GM12891 (cell line): ENCODE data around the gene HIC1. TPM values are rescaled to one million over a fixed set of nuclear protein-coding genes. Genes with fewer than 3 reads are reported as not detected.
A peak's percentile ranks its signal among the peaks of the same experiment; 100 is the strongest.
"Not testable (repeated sequence)": the region's sequence is repeated elsewhere in the genome, so short reads cannot be mapped to it uniquely, and the experiment has no call there.

Source experiments
- DNase-seq: peaks from one replicate; pipeline ENCODE4 v3.0.0; 2011; ENCODE audit warnings: low spot score; ENCODE audit not compliant: insufficient read length
- FAIRE-seq: peaks from 2 replicates; lab custom pipeline; 2011; peaks lifted over from hg19 to GRCh38; lab: Jason Lieb, UNC
- PAX5 ChIP-seq: IDR thresholded peaks from 2 replicates; pipeline ENCODE4 v1.6.1; 2011; ENCODE audit warnings: low read length, moderate library complexity, mild to moderate bottlenecking; ENCODE audit not compliant: insufficient read depth, severe bottlenecking
- POLR2A ChIP-seq: IDR thresholded peaks from 2 replicates; pipeline ENCODE4 v1.6.1; 2011; ENCODE audit warnings: low read depth, low read length, control low read depth
- POLR2AphosphoS5 ChIP-seq: IDR thresholded peaks from 2 replicates; pipeline ENCODE4 v1.6.1; 2011; ENCODE audit warnings: low read depth, low read length, control low read depth
- POU2F2 ChIP-seq: IDR thresholded peaks from 2 replicates; pipeline ENCODE4 v1.6.1; 2011; ENCODE audit warnings: low read depth, mild to moderate bottlenecking, control low read depth, low read length, moderate library complexity
- SPI1 ChIP-seq: IDR thresholded peaks from 2 replicates; pipeline ENCODE4 v1.6.1; 2011; ENCODE audit warnings: low read depth, low read length, control low read depth
- TAF1 ChIP-seq: IDR thresholded peaks from 2 replicates; pipeline ENCODE4 v1.6.1; 2011; ENCODE audit warnings: low read depth, low read length, control low read depth
- polyA plus RNA-seq: library from polyadenylated mRNA; unstranded; fragments of >200 nt; gene quantifications from one replicate; pipeline ENCODE4 v1.2.1, GENCODE V29; 2012; ENCODE audit warnings: low read depth, missing spikeins, inconsistent platforms; ENCODE audit not compliant: missing spikeins

HIC1 gene, protein sequence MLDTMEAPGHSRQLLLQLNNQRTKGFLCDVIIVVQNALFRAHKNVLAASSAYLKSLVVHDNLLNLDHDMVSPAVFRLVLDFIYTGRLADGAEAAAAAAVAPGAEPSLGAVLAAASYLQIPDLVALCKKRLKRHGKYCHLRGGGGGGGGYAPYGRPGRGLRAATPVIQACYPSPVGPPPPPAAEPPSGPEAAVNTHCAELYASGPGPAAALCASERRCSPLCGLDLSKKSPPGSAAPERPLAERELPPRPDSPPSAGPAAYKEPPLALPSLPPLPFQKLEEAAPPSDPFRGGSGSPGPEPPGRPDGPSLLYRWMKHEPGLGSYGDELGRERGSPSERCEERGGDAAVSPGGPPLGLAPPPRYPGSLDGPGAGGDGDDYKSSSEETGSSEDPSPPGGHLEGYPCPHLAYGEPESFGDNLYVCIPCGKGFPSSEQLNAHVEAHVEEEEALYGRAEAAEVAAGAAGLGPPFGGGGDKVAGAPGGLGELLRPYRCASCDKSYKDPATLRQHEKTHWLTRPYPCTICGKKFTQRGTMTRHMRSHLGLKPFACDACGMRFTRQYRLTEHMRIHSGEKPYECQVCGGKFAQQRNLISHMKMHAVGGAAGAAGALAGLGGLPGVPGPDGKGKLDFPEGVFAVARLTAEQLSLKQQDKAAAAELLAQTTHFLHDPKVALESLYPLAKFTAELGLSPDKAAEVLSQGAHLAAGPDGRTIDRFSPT
- 47.4 TPM for polyA plus RNA-seq

- DNase-seq (peak; percentile 82), FAIRE-seq (peak; percentile 97)
- no peak for TF ChIP-seq TAF1
- TF ChIP-seq SPI1: no peak
- peak; percentile 43; the same call in 1 of the 2 replicates for TF ChIP-seq POU2F2
- TF ChIP-seq POLR2A: peak; percentile 74
- TF ChIP-seq PAX5: peak; percentile 38
- peak; percentile 86 for TF ChIP-seq POLR2AphosphoS5
Observed at GRCh38 chr17:2054512-2055291, at the start of gene HIC1. HIC1 (plus strand) TSS chr17:2055103; CDS start chr17:2056691, 1,588 bp downstream.

GRCh38 chr17:2008332-2009126 is 46.4 kb upstream of the HIC1 start:
- TF ChIP-seq PAX5 (no peak), POLR2AphosphoS5 (no peak), POLR2A (no peak), SPI1 (no peak), TAF1 (no peak), POU2F2 (no peak)
- FAIRE-seq: no peak
- no peak for DNase-seq

DNA sequence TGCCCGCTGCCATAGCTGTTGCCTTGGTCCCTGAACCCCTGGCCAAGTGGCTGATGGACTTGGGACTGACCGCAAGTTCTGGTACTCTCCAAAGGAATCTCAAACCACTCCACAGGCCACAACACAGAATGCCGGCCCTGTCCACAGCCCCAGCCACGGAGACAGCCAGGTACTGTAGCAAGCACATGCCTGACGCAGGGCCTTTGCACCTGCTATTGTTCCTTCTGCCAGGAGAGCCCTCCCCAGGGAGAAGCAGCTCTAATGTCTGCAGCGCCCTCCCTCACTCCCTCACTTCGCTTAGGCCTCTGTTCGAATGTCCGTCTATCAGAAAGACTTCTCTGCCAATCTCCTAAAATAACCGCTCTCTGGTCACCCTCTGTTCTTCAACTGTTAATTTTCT is 45.2 kb upstream of the HIC1 start:
- no peak for TF ChIP-seq TAF1
- TF ChIP-seq POLR2A: no peak
- no peak for TF ChIP-seq PAX5
- TF ChIP-seq POU2F2: no peak
- TF ChIP-seq POLR2AphosphoS5: no peak
- TF ChIP-seq SPI1: no peak
- FAIRE-seq (no peak), DNase-seq (no peak)

GRCh38 chr17:2011411-2012371 is 43.2 kb upstream of the HIC1 start:
- TF ChIP-seq POU2F2 (no peak), SPI1 (no peak), PAX5 (no peak), TAF1 (no peak), POLR2AphosphoS5 (no peak), POLR2A (no peak)
- FAIRE-seq (no peak), DNase-seq (no peak)

DNA sequence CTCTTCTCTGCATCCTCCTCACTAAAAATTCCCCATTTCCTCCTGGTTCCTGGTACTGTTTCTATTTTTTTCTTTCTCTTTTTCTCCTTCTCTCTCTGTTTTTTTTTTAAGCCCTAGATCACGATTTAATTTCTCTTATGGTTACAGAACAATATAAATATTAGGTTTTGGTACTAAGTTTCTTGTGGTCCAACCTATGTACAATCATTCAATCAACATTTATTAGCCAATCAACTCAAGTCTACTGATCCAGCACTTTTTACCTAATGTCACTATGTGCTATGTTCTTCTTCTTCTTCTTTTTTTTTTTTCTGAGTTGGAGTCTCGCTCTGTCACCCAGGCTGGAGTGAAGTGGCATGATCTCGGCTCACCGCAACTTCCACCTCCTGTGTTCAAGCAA is 42.4 kb upstream of the HIC1 start:
- DNase-seq (no peak), FAIRE-seq (no peak)
- no peak for TF ChIP-seq POLR2AphosphoS5
- TF ChIP-seq TAF1: no peak
- no peak for TF ChIP-seq SPI1
- no peak for TF ChIP-seq POLR2A
- TF ChIP-seq PAX5: no peak
- no peak for TF ChIP-seq POU2F2

DNA sequence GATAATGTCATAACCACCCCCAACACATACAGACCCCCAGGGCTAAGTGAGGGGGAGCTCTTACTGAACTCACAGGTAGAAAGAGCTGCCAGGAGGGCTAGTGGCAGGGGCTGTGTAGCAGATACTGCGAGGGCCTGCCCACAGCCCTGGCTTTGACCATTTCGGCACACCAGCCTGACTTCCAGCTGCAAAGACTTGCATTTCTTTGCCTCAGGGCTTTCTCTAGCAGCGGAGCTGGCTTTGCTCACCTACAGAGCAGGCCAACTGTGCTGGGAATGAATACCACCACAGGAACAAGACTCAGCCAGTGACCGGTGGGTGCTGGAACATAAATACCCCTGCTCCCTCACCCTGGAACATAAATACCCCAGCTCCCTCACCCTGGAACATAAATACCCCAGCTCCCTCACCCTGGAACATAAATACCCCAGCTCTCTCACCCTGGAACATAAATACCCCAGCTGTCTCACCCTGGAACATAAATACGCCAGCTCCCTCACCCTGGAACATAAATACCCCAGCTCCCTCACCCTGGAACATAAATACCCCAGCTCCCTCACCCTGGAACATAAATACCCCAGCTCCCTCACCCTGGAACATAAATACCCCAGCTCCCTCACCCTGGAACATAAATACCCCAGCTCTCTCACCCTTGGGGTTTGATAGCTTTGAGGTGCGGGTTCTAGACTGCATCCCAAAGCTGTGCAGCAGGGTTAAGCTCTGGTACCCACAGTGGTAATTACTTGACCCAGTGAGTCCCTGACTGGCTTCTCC is 41.5 kb upstream of the HIC1 start:
- not testable (repeated sequence) for FAIRE-seq, DNase-seq

DNA sequence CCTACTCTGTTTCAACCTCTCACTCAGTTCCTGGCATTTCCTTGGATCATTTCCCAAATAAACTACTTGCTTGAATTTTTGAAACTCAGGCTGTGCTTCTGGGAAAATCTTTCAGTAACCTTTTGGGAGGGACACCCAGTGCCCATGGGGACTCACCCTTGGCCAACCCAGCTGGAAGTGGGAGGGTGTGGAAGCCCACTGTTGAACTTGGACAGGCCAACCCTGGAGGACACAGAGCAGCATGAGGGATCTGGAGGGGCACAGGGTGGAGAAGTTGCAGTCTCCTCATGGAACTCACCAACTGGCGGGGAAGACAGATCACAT is 40.9 kb upstream of the HIC1 start:
- TF ChIP-seq POLR2A (no peak), SPI1 (no peak), TAF1 (no peak), POU2F2 (no peak), PAX5 (no peak), POLR2AphosphoS5 (no peak)
- FAIRE-seq (no peak), DNase-seq (no peak)

DNA sequence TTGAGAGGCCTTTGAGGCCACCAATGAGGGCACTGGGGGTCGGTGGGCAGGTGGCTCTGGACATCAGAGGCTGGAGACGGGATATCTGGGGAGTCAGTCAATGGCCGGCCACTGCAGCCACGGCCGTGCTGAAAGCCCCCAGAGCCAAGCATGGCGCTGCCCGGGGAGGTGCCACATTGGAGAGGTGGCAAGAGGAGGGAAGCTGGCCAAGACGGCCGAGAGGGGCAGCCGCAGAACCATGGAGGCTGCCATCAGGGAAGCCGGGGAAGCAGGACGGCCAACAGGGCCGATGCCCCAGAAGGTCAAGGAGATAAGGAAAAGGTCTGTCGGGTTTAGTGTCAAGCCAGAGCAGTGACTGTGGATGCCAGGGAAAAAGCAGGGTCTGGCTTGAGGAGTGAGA is 39.6 kb upstream of the HIC1 start:
- FAIRE-seq (no peak), DNase-seq (no peak)
- TF ChIP-seq POLR2AphosphoS5: no peak
- no peak for TF ChIP-seq SPI1
- TF ChIP-seq PAX5: no peak
- TF ChIP-seq POU2F2: no peak
- TF ChIP-seq TAF1: no peak
- no peak for TF ChIP-seq POLR2A
